ENCODE measurements around the gene DYRK3.

DNA sequence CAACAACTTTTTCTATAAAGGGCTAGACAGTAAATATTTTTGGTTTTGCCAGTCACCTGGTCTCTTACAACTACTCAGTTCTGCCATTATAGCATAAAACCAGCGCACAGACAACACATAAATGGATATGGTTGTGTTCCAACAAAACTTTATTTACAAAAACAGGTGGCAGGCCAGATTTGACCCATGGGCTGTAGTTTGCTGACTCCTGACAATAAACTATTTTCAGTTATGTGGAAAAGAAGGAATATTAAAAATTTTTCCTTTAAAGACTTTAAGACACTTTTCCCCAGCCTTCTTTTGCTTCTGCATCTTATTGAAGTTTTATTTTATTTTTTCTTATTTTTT, 39.0 kb upstream of the DYRK3 start:
- TF ChIP-seq, protein P1, sequence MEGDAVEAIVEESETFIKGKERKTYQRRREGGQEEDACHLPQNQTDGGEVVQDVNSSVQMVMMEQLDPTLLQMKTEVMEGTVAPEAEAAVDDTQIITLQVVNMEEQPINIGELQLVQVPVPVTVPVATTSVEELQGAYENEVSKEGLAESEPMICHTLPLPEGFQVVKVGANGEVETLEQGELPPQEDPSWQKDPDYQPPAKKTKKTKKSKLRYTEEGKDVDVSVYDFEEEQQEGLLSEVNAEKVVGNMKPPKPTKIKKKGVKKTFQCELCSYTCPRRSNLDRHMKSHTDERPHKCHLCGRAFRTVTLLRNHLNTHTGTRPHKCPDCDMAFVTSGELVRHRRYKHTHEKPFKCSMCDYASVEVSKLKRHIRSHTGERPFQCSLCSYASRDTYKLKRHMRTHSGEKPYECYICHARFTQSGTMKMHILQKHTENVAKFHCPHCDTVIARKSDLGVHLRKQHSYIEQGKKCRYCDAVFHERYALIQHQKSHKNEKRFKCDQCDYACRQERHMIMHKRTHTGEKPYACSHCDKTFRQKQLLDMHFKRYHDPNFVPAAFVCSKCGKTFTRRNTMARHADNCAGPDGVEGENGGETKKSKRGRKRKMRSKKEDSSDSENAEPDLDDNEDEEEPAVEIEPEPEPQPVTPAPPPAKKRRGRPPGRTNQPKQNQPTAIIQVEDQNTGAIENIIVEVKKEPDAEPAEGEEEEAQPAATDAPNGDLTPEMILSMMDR (IDR thresholded peaks at IDR 0.05), result no peak
- TF ChIP-seq POLR2A (IDR thresholded peaks at IDR 0.05) (no peak), EP300 (IDR thresholded peaks at IDR 0.05) (no peak)

Data from tibial nerve (tissue), 4 donors.